Panc1 (cell line): Measurements from ENCODE around the gene MALL.

Source experiments
- CTCF ChIP-seq: fragments of 450-650 bp; IDR thresholded peaks from 2 replicates; pipeline ENCODE4 v1.5.1; 2017; ENCODE audit warnings: mild to moderate bottlenecking
- POLR2AphosphoS5 ChIP-seq: IDR thresholded peaks from 2 replicates; pipeline ENCODE4 v1.6.1; 2012; ENCODE audit warnings: mild to moderate bottlenecking, low read depth, low read length, moderate library complexity
- REST ChIP-seq, 2 experiments: IDR thresholded peaks; 2 replicates each; pipeline ENCODE4 v1.6.1; 2011 to 2012; ENCODE audit warnings: low read depth in 2 of 2, control low read depth in 1 of 2, low read length in 1 of 2, mild to moderate bottlenecking in 1 of 2, moderate library complexity in 1 of 2; ENCODE audit not compliant: insufficient read depth in 1 of 2
- SIN3A ChIP-seq: IDR thresholded peaks from 2 replicates; pipeline ENCODE4 v1.6.1; 2012; ENCODE audit warnings: low read depth, mild to moderate bottlenecking, low read length, moderate library complexity, borderline replicate concordance; ENCODE audit not compliant: insufficient read depth
- TCF7L2 ChIP-seq: IDR thresholded peaks from 2 replicates; pipeline ENCODE4 v1.6.1; 2011; ENCODE audit warnings: mild to moderate bottlenecking, low read depth, low read length, inconsistent platforms

DNA sequence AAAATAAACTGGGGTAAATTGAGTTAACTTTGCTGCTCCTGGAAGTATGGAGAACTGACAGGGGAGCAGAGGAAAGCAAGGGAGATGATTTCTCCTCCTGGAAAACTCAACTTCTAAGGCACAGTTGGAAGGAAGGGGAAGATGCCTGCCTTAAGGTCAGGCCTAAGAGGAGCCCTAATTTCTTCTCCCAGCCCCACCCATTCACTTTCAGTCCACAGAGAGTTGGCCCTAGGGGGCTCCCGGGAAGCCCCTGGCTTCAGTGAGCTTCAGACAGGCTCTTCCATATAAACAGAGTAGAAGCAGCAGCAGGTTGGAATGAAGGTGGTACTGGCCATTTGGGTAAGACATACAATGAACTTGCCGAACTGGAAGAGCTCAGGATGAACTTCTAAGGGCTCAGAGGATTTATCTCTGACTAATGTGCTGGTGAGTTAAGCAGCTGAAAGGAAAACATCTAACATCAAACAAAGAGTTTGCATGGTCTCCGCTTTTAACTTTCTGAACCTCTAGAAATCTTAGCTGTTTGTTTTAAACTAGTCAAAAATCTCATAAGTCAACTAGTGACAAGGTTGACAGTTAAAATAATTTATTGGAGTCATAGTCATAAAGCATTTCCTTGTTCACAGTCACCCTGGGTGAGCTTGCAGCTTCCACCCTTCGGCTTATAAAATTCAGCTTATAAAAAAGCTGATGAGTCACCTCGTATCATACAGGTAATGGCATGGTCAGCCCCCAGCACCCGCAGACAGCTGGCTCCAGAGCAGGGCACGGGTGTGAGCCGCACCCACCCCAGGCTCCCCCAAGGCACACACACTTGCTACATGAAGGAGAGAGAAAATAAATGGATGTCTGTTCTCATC, 9.8 kb downstream of the MALL start:
- TF ChIP-seq CTCF (no peak), TCF7L2 (peak; percentile 95), POLR2AphosphoS5 (peak; percentile 77; the same call in 1 of the 2 replicates), REST (IDR thresholded peaks at IDR 0.05; ENCODE audit: insufficient read depth in 1 of 2, low read depth in 2 of 2, low read length in 1 of 2) (no peak), SIN3A (peak; percentile 72; the same call in 1 of the 2 replicates)
